Heart left ventricle (tissue), 16 donors: ENCODE results near the gene TBC1D25. TPM values are rescaled to one million over a fixed set of nuclear protein-coding genes. Genes with fewer than 3 reads are reported as not detected.

Experiments
- ATAC-seq, 4 donors: fragments of 200-7000 bp; cut with Tn5 transposase; one replicate each; pipeline ENCODE4 v1.9.1; 2020 to 2022; ENCODE audit warnings: moderate library complexity in 4 of 4, mild to moderate bottlenecking in 3 of 4, moderate number of reproducible peaks in 1 of 4
- DNase-seq, 5 donors: peaks; one replicate each; pipeline ENCODE4 v3.0.0-alpha.2; 2020
- H3K27ac ChIP-seq, 12 donors: fragments of 200-600 bp; sonication (generic) in 4 of 12; one replicate each; pipeline versions ENCODE4 v1.5.0 to v1.8.0; 2016 to 2022; ENCODE audit warnings: mild to moderate bottlenecking in 2 of 12
- H3K27me3 ChIP-seq, 9 donors: fragments of 200-600 bp; sonication (generic) in 2 of 9; one replicate each; pipeline versions ENCODE4 v1.5.1 to v1.8.0; 2016 to 2022; ENCODE audit warnings: mild to moderate bottlenecking in 3 of 9
- H3K36me3 ChIP-seq, 9 donors: fragments of 200-600 bp; sonication (generic) in 2 of 9; one replicate each; pipeline versions ENCODE4 v1.5.0 to v1.8.0; 2018 to 2022; ENCODE audit warnings: mild to moderate bottlenecking in 2 of 9
- H3K4me1 ChIP-seq, 12 donors: fragments of 200-600 bp; sonication (generic) in 4 of 12; one replicate each; pipeline versions ENCODE4 v1.5.0 to v1.8.0; 2016 to 2022; ENCODE audit warnings: mild to moderate bottlenecking in 3 of 12
- H3K4me3 ChIP-seq, 12 donors: fragments of 200-600 bp; sonication (generic) in 4 of 12; one replicate each; pipeline versions ENCODE4 v1.5.0 to v1.8.0; 2017 to 2022; ENCODE audit warnings: mild to moderate bottlenecking in 9 of 12, moderate library complexity in 4 of 12
- H3K9me3 ChIP-seq, 12 donors: fragments of 200-600 bp; sonication (generic) in 4 of 12; one replicate each; pipeline versions ENCODE4 v1.5.0 to v1.8.0; 2016 to 2022; ENCODE audit warnings: mild to moderate bottlenecking in 1 of 12
- POLR2A ChIP-seq, 2 donors: fragments of 450-650 bp; IDR thresholded peaks; one replicate each; pipeline ENCODE4 v1.6.1; 2017; ENCODE audit warnings: antibody characterized with exemption in 2 of 2, mild to moderate bottlenecking in 2 of 2, moderate library complexity in 2 of 2
- WGBS, 4 donors: extraction: QIAGEN DNeasy Blood & Tissue Kit in 2 of 4; methylation state at CpG; one replicate each; pipeline versions ENCODE4 v1.1.5 to v1.1.7; 2013 to 2018; 5-methylcytosine and 5-hydroxymethylcytosine counted together
- intact Hi-C, 10 donors: fragments of 100-400 bp; cut with DNase I; formaldehyde crosslinking; loops; one replicate each; pipeline versions ENCODE4 v1.11.1 to v1.14.2; 2022
- polyA plus RNA-seq, 2 donors: library from polyadenylated mRNA; stranded (reverse); fragments of 200-250 nt; gene quantifications; one replicate each; pipeline ENCODE4 v1.2.3, GENCODE V29; 2013
- total RNA-seq, 9 donors: library from RNA; depleted of rRNA in 2 of 9; stranded (reverse); fragments of >200 nt in 2 of 9; fragmentation: NEBNext Ultra II Directional in 3 of 9; extraction: Animal tissue kit (Norgen Biotek cat#: 25700) in 3 of 9; gene quantifications; one replicate each; pipeline versions ENCODE4 v1.1.0 to v1.2.4, GENCODE V29; 2016 to 2023
- TF ChIP-seq, protein P1 (sequence below), 12 donors: fragments of 200-600 bp; sonication (generic) in 4 of 12; IDR thresholded peaks; one replicate each; pipeline versions ENCODE4 v1.5.0 to v1.8.0; 2018 to 2022; ENCODE audit warnings: antibody characterized with exemption in 12 of 12, mild to moderate bottlenecking in 5 of 12
- donor health status: ischemic (EF 13 %, LVEDD 7.1; RV severe dilation, severe dysfunction).
- donor health status: healthy with polysubstance abuse.
- donor health status: DM: no; HTN: yes; CAD: no.
- donor health status: DM: no; HTN: no; CAD: no.
- donor health status: ischemic (EF 25% LVEDD 6.9; RV normal size, moderate dysfunction).
- donor health status: ischemic (EF 25% LVEDD 5.7; RV mildly dilated, moderate dysfunction).
- donor health status: healthy.
- donor health status: DM: yes; HTN: yes; CAD: no.
- donor health status: ischemic (EF 35%, LVEDD 5.7; RV mildly dilated, moderate dysfunction).
- donor health status: nonischemic (EF 11% LVEDD 7.7; RV severe dilation, severe dysfunction).
- donor health status: DM: yes; HTN: yes; CAD: no.
- donor health status: PGD.
- donor health status: ischemic (EF 29% LVEDD 5.4; RV normal size, mild dysfunction).
- donor health status: nonischemic (EF 23%, LVEDD 6.1; RV moderate dilation, normal function).

Gene TBC1D25
- total and polyA plus RNA-seq, 11 donors: 5.2 to 23.7 (median 16.8) TPM

GRCh38 chrX:48520455-48520854 lies 19.1 kb upstream of the TBC1D25 start:
- 78 to 96% (median 88%) methylated on average over 2 of the region's 2 CpGs for WGBS, 4 donors
- Histone ChIP-seq H3K27me3 (peaks cover 0 to 4% (median 0%) of the 10 kb centered on the region in 9 donors), H3K4me1 (peaks cover 0 to 8% (median 1%) of the 10 kb centered on the region in 12 donors), H3K4me3 (no peak overlapping the region), H3K9me3 (no peaks in the 10 kb centered on the region), H3K27ac (peak overlapping the region in 1 of 12 donors; percentile 55), H3K36me3 (peaks cover 0 to 9% (median 0%) of the 10 kb centered on the region in 9 donors)
- no peak for DNase-seq
- intact Hi-C loops: no loop called here
- TF ChIP-seq, protein P1, sequence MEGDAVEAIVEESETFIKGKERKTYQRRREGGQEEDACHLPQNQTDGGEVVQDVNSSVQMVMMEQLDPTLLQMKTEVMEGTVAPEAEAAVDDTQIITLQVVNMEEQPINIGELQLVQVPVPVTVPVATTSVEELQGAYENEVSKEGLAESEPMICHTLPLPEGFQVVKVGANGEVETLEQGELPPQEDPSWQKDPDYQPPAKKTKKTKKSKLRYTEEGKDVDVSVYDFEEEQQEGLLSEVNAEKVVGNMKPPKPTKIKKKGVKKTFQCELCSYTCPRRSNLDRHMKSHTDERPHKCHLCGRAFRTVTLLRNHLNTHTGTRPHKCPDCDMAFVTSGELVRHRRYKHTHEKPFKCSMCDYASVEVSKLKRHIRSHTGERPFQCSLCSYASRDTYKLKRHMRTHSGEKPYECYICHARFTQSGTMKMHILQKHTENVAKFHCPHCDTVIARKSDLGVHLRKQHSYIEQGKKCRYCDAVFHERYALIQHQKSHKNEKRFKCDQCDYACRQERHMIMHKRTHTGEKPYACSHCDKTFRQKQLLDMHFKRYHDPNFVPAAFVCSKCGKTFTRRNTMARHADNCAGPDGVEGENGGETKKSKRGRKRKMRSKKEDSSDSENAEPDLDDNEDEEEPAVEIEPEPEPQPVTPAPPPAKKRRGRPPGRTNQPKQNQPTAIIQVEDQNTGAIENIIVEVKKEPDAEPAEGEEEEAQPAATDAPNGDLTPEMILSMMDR (IDR thresholded peaks at IDR 0.05): no peak
- TF ChIP-seq POLR2A (IDR thresholded peaks at IDR 0.05): no peak
- ATAC-seq: no peak

GRCh38 chrX:48520976-48521352 lies 18.6 kb upstream of the TBC1D25 start:
- H3K4me1 ChIP-seq: peaks cover 0 to 8% (median 1%) of the 10 kb centered on the region in 12 donors
- no peak for ATAC-seq
- TF ChIP-seq POLR2A (IDR thresholded peaks at IDR 0.05): no peak
- TF ChIP-seq, protein P1 (IDR thresholded peaks at IDR 0.05): no peak
- H3K9me3 ChIP-seq: no peaks in the 10 kb centered on the region
- intact Hi-C loops: no loop called here
- H3K4me3 ChIP-seq: peak overlapping the region in 9 of 12 donors; percentile 54 to 79 (median 66)
- 38 to 60% (median 51%) methylated on average over 2 of the region's 2 CpGs for WGBS, 4 donors
- peaks cover 0 to 10% (median 0%) of the 10 kb centered on the region in 9 donors for H3K36me3 ChIP-seq
- H3K27me3 ChIP-seq: peaks cover 0 to 4% (median 0%) of the 10 kb centered on the region in 9 donors
- H3K27ac ChIP-seq: peak overlapping the region in 10 of 12 donors; percentile 55 to 83 (median 75)
- no peak for DNase-seq

DNA sequence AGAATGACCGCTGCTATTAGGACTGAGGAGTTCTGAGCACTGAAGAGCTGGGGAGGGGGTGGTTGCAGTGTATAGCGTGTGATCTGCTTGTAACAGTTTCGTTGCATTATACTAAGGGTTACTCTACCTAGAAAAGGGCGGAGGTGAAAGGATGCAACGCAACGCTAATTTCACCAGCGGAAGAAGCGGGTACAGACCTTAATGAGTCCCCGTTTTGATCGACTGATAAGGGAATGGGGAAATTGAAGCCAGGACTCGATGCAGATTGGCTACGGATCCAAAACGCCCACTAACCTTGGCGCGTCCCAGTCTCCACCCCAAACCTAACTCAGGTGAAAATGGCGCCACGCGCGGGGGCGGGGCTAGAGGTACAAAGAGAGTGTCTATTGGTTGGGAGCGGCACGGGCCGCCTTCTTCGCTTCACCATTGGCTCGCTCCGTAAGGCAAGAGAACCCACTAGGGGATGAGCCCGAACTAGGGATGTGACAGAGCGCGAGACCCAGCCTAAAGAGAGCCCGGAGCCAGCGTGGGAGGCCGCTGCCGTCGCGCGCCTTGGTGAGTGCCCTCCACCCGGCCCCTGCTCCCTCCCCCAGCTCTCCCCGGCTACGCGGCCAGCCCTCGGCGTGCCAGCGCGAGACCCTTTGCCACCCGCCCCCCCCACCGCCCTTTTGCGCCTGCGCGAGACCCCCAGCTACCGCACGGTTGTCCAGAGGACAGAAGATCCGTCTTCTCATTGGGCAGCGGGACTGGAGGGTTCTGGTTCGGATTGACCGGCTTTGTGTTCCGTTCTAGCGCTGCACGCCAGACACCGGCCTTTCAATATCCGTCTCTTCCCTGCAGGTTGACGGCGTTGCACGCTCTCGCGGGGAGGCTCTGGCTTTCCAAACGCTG lies 17.9 kb upstream of the TBC1D25 start, which contains the start of gene EBP:
EBP (plus strand) TSS at position 456 of the 891 bp plus-strand sequence. CDS start 1,964 bp downstream, outside the sequence.
- Histone ChIP-seq H3K4me1 (peaks cover 0 to 8% (median 1%) of the 10 kb centered on the region in 12 donors), H3K27me3 (peaks cover 0 to 4% (median 0%) of the 10 kb centered on the region in 9 donors), H3K36me3 (peaks cover 0 to 10% (median 0%) of the 10 kb centered on the region in 9 donors), H3K27ac (peak within 1 kb of the TSS in 11 of 12 donors; percentile 33 to 83 (median 72)), H3K4me3 (peak within 1 kb of the TSS; percentile 26 to 79 (median 62)), H3K9me3 (no peaks in the 10 kb centered on the region)
- 1 to 42% (median 19%) methylated on average over 46 to 64 of the region's 66 CpGs for WGBS, 4 donors
- ATAC-seq (peak; percentile 94 to 99 (median 98)), DNase-seq (peak; percentile 84 to 93 (median 87))
- intact Hi-C loops: no loop called here
- TF ChIP-seq, protein P1 (IDR thresholded peaks at IDR 0.05): no peak
- peak in 1 of 2 donors; percentile 49 for TF ChIP-seq POLR2A (IDR thresholded peaks at IDR 0.05)

DNA sequence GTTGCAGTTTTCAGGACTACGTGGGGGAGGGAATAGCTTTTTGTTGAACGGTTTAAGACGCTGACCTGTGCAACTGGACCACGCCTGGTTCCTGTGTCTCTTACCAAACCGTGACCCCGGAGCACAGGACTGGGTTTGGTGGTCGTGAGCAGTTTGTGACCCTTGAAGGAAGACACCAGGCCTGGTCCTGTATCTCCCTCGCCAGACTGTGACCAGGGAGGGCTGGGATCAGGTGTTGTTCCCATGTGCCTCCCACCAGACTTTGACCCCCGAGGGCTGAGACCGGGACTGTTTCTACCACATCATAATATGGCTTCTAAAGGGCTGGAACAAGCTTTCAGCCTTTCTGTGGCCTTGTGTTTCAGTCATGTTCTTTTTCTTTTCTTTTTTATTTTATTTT lies 17.2 kb upstream of the TBC1D25 start:
- no peaks in the 10 kb centered on the region for H3K9me3 ChIP-seq
- peaks cover 0 to 4% (median 0%) of the 10 kb centered on the region in 9 donors for H3K27me3 ChIP-seq
- H3K36me3 ChIP-seq: peaks cover 0 to 13% (median 3%) of the 10 kb centered on the region in 9 donors
- peaks cover 0 to 8% (median 1%) of the 10 kb centered on the region in 12 donors for H3K4me1 ChIP-seq
- ATAC-seq: no peak
- no peak for DNase-seq
- H3K4me3 ChIP-seq: peak overlapping the region; percentile 26 to 79 (median 62)
- TF ChIP-seq POLR2A (IDR thresholded peaks at IDR 0.05): no peak
- TF ChIP-seq, protein P1 (IDR thresholded peaks at IDR 0.05): no peak
- intact Hi-C loops: no loop called here
- WGBS, 4 donors: 5 to 53% (median 22%) methylated on average over 10 of the region's 10 CpGs
- peak overlapping the region in 11 of 12 donors; percentile 33 to 83 (median 72) for H3K27ac ChIP-seq
